ENCODE data around the gene C2CD2.

DNA sequence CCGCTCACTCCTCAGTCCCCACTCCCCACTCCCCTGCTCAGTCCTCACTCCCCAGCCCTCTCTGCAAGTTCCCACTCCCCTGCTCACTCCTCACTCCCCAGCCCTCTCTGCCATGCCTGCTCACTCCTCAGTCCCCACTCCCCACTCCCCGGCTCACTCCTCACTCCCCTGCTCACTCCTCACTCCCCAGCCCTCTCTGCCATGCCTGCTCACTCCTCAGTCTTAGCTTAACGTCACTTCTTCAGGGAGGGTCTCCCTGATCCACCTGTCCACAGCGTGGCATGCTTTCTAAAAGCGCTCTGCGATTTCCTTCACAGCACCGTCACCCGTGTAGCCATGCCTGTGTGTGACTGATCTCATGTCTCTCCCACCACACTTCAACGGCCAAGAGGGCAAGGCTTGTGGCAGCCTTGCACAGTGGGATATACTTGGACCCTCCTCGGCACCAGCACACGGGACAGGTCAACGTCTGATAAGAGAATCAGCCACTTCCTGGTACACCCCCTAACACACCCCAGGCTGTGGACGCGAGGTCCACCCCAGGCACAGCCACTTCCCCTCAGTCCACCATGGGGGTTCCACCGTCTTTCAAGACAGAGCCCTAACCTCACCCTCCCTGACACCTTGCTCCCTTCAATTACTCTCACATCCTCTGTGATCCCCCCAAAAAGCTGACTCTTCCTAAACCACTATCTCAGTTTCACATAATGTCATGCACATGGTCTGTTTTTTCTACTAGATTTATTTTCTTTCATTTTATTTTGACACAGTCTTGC is 88.6 kb downstream of the C2CD2 start:
- TF ChIP-seq, protein P1, sequence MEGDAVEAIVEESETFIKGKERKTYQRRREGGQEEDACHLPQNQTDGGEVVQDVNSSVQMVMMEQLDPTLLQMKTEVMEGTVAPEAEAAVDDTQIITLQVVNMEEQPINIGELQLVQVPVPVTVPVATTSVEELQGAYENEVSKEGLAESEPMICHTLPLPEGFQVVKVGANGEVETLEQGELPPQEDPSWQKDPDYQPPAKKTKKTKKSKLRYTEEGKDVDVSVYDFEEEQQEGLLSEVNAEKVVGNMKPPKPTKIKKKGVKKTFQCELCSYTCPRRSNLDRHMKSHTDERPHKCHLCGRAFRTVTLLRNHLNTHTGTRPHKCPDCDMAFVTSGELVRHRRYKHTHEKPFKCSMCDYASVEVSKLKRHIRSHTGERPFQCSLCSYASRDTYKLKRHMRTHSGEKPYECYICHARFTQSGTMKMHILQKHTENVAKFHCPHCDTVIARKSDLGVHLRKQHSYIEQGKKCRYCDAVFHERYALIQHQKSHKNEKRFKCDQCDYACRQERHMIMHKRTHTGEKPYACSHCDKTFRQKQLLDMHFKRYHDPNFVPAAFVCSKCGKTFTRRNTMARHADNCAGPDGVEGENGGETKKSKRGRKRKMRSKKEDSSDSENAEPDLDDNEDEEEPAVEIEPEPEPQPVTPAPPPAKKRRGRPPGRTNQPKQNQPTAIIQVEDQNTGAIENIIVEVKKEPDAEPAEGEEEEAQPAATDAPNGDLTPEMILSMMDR (conservative IDR thresholded peaks at IDR 0.05 in 1 of 2, IDR thresholded peaks at IDR 0.05 in 1 of 2; ENCODE audit: low read depth in 1 of 2, low read length in 2 of 2) = no peak
- TF ChIP-seq EZH2 (IDR thresholded peaks at IDR 0.05; ENCODE audit: low read length, missing control alignments) = no peak
